ENCODE measurements around the gene TENM4.

- no peak for TF ChIP-seq CTCF (IDR thresholded peaks at IDR 0.05 in 4 of 5, conservative IDR thresholded peaks at IDR 0.05 in 1 of 5)
- TF ChIP-seq POLR2A (IDR thresholded peaks at IDR 0.05) = no peak
Measured at GRCh38 chr11:79042824-79043223, 398.0 kb downstream of the TENM4 start.

All from gastrocnemius medialis (tissue), 4 donors.